Measurements from ENCODE around the gene HABP2. TPM values are rescaled to one million over a fixed set of nuclear protein-coding genes. Genes with fewer than 3 reads are reported as not detected.

The HABP2 gene
- total RNA-seq, 1 experiment from 2014 or later, result not detected

DNA sequence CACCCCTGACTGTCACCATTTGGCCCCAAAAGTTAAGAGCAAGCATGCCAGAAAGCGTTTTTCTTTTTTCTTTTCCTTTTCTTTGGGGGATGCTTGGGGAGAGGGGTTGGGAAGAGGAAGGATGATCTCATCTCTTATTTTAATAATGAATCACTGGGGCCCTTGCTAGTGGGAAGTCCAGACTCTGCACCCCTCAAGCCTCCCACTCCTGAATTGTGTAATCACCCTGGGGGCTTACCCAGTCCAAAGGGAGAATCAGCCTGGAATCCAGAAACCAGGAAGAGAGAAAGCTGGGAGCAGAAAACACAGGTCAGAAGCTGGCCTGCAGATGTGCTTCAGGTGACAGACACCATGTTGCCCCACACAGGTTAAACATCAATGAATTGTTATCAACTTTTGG lies 14.7 kb upstream of the HABP2 start:
- Mint-ChIP-seq H3K9me3 (no peaks in the 10 kb centered on the region), H3K27ac (no peak overlapping the region)
- WGBS (ENCODE audit: extremely low coverage, insufficient read length, low lambda C conversion rate), result no CpG with 5 or more reads among the region's 1 CpG

More for the DNA sequence above, 14.7 kb upstream of the HABP2 start:
- Histone ChIP-seq H3K23ac (ENCODE audit: insufficient read length, low read depth, low read length) (no peak overlapping the region), H2BK15ac (ENCODE audit: low read depth, low read length) (no peak overlapping the region), H3K9me3 (ENCODE audit: control insufficient read depth, low read depth, low read length) (no peaks in the 10 kb centered on the region), H3K56ac (ENCODE audit: insufficient read length, low read depth, low read length) (no peak overlapping the region), H4K20me1 (ENCODE audit: control insufficient read depth, insufficient read depth, insufficient read length) (no peaks in the 10 kb centered on the region), H2AK5ac (ENCODE audit: insufficient read length, low read length) (no peak overlapping the region), H3K79me2 (ENCODE audit: insufficient read depth, low read length) (no peaks in the 10 kb centered on the region), H3K14ac (ENCODE audit: insufficient read depth, low read length) (no peak overlapping the region), H3K9ac (ENCODE audit: extremely low read depth, insufficient read length, low read length) (no peak overlapping the region), H2BK20ac (ENCODE audit: low read depth, low read length, poor library complexity, severe bottlenecking) (no peak overlapping the region), H4K8ac (replicated peaks; ENCODE audit: insufficient read length, low read depth, low read length) (no peak overlapping the region), H2BK5ac (ENCODE audit: insufficient read length, low read length) (no peak overlapping the region), H4K5ac (ENCODE audit: insufficient read length, low read depth, low read length) (no peak overlapping the region), H4K91ac (ENCODE audit: insufficient read length, low read depth, low read length) (no peak overlapping the region), H3K18ac (ENCODE audit: insufficient read length, low read depth, low read length) (no peak overlapping the region), H2BK120ac (ENCODE audit: low read depth, low read length, poor library complexity, severe bottlenecking) (no peak overlapping the region), H3K23me2 (ENCODE audit: insufficient read length, low read depth, low read length, poor library complexity, severe bottlenecking) (no peaks in the 10 kb centered on the region), H3K79me1 (ENCODE audit: insufficient read depth, low read depth, low read length, poor library complexity, severe bottlenecking) (no peaks in the 10 kb centered on the region), H3K4ac (ENCODE audit: low read depth, low read length) (no peak overlapping the region), H3K4me2 (ENCODE audit: insufficient read depth, insufficient read length, low read length) (no peak overlapping the region), H2AFZ (ENCODE audit: low read length) (no peak overlapping the region), H3K4me1 (ENCODE audit: insufficient read depth, low read length) (no peaks in the 10 kb centered on the region), H3K27ac (ENCODE audit: insufficient read length, low read depth, low read length) (no peak overlapping the region), H3K27me3 (ENCODE audit: insufficient read depth, low read length) (no peaks in the 10 kb centered on the region; the same call in 1 of the 2 replicates), H2BK12ac (ENCODE audit: insufficient read length, low read depth, low read length) (no peak overlapping the region), H3T11ph (ENCODE audit: low read length) (no peak overlapping the region)
- Mint-ChIP-seq H3K27me3 (ENCODE audit: low read depth) (peaks cover 98% of the 10 kb centered on the region), H3K4me1 (peaks cover 0 to 5% of the 10 kb centered on the region in 2 experiments; a peak in 2 of 4 replicates), H3K36me3 (ENCODE audit: insufficient read depth in 1 of 3, low read depth in 3 of 3) (no peaks in the 10 kb centered on the region), H3K4me3 (no peak overlapping the region)
- TF ChIP-seq, protein P1, sequence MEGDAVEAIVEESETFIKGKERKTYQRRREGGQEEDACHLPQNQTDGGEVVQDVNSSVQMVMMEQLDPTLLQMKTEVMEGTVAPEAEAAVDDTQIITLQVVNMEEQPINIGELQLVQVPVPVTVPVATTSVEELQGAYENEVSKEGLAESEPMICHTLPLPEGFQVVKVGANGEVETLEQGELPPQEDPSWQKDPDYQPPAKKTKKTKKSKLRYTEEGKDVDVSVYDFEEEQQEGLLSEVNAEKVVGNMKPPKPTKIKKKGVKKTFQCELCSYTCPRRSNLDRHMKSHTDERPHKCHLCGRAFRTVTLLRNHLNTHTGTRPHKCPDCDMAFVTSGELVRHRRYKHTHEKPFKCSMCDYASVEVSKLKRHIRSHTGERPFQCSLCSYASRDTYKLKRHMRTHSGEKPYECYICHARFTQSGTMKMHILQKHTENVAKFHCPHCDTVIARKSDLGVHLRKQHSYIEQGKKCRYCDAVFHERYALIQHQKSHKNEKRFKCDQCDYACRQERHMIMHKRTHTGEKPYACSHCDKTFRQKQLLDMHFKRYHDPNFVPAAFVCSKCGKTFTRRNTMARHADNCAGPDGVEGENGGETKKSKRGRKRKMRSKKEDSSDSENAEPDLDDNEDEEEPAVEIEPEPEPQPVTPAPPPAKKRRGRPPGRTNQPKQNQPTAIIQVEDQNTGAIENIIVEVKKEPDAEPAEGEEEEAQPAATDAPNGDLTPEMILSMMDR (conservative IDR thresholded peaks at IDR 0.05), result no peak
- DNase-seq, result no peak
